Astrocyte (in vitro differentiated cells and primary cell): ENCODE results near the gene C9orf50. TPM values are rescaled to one million over a fixed set of nuclear protein-coding genes. Genes with fewer than 3 reads are reported as not detected.

Experiments
- DNase-seq: peaks from one replicate; pipeline ENCODE4 v3.0.0-alpha.2; 2010; ENCODE audit warnings: low read depth
- FAIRE-seq: peaks from 2 replicates; lab custom pipeline; 2011; peaks lifted over from hg19 to GRCh38; lab: Jason Lieb, UNC
- H2AFZ ChIP-seq: 2 replicates; pipeline ENCODE4 v1.6.0; 2012; ENCODE audit warnings: low read depth, low read length, inconsistent platforms
- H3K27ac ChIP-seq: 2 replicates; pipeline ENCODE4 v1.5.1; 2011; ENCODE audit warnings: low read depth, low read length, inconsistent platforms
- H3K27me3 ChIP-seq: 2 replicates; pipeline ENCODE4 v1.6.0; 2011; ENCODE audit warnings: low read length, inconsistent platforms; ENCODE audit not compliant: insufficient read depth
- H3K36me3 ChIP-seq: 2 replicates; pipeline ENCODE4 v1.5.1; 2011; ENCODE audit warnings: low read length, inconsistent platforms; ENCODE audit not compliant: insufficient read depth
- H3K4me1 ChIP-seq: 2 replicates; pipeline ENCODE4 v1.5.1; 2011; ENCODE audit warnings: low read length, inconsistent platforms; ENCODE audit not compliant: insufficient read depth
- H3K4me2 ChIP-seq: 2 replicates; pipeline ENCODE4 v1.6.0; 2012; ENCODE audit warnings: low read length, inconsistent platforms
- H3K4me3 ChIP-seq: 2 replicates; pipeline ENCODE4 v1.5.1; 2011; ENCODE audit warnings: low read depth, mild to moderate bottlenecking, low read length, inconsistent platforms; ENCODE audit not compliant: insufficient read depth
- H3K79me2 ChIP-seq: 2 replicates; pipeline ENCODE4 v1.6.0; 2012; ENCODE audit warnings: mild to moderate bottlenecking, low read length, inconsistent platforms; ENCODE audit not compliant: insufficient read depth
- H3K9ac ChIP-seq: 2 replicates; pipeline ENCODE4 v1.6.0; 2012; ENCODE audit warnings: mild to moderate bottlenecking, low read length, inconsistent platforms
- H3K9me3 ChIP-seq: 2 replicates; pipeline ENCODE4 v1.5.1; 2012; ENCODE audit warnings: low read depth, mild to moderate bottlenecking, low read length, inconsistent platforms; ENCODE audit not compliant: insufficient read depth
- H4K20me1 ChIP-seq: 2 replicates; pipeline ENCODE4 v1.6.0; 2012; ENCODE audit warnings: low read length, inconsistent platforms; ENCODE audit not compliant: insufficient read depth
- H3K27ac Mint-ChIP-seq: one replicate; pipeline ENCODE4 v1.8.0; 2021; ENCODE audit warnings: mild to moderate bottlenecking, mixed read lengths; ENCODE audit not compliant: unreplicated experiment
- H3K27me3 Mint-ChIP-seq: one replicate; pipeline ENCODE4 v1.8.0; 2021; ENCODE audit warnings: low read depth, mixed read lengths; ENCODE audit not compliant: unreplicated experiment
- H3K36me3 Mint-ChIP-seq: one replicate; pipeline ENCODE4 v1.8.0; 2021; ENCODE audit warnings: low read depth, mixed read lengths; ENCODE audit not compliant: unreplicated experiment
- H3K4me1 Mint-ChIP-seq: one replicate; pipeline ENCODE4 v1.8.0; 2021; ENCODE audit warnings: low read depth, mixed read lengths; ENCODE audit not compliant: unreplicated experiment
- H3K4me3 Mint-ChIP-seq: one replicate; pipeline ENCODE4 v1.8.0; 2021; ENCODE audit warnings: mild to moderate bottlenecking, moderate library complexity, mixed read lengths; ENCODE audit not compliant: unreplicated experiment
- H3K9me3 Mint-ChIP-seq: one replicate; pipeline ENCODE4 v1.8.0; 2021; ENCODE audit warnings: mild to moderate bottlenecking, mixed read lengths; ENCODE audit not compliant: unreplicated experiment
- CTCF ChIP-seq: IDR thresholded peaks from 2 replicates; pipeline ENCODE4 v1.5.1; 2011; ENCODE audit warnings: low read depth, mild to moderate bottlenecking, inconsistent platforms, low read length, moderate library complexity; ENCODE audit not compliant: insufficient read depth
- EZH2 ChIP-seq: IDR thresholded peaks from 2 replicates; pipeline ENCODE4 v1.6.1; 2012; ENCODE audit warnings: mild to moderate bottlenecking, low read length, inconsistent platforms; ENCODE audit not compliant: insufficient read depth
- total RNA-seq: library from RNA; stranded (reverse); gene quantifications from 2 replicates; pipeline ENCODE4 v1.2.1, GENCODE V29; 2021

The C9orf50 gene
- total RNA-seq, 1 donor from 2014 or later = 0.41 TPM

GRCh38 chr9:129609486-129610212 is 11.3 kb downstream of the C9orf50 start:
- Mint-ChIP-seq H3K36me3 (no peaks in the 10 kb centered on the region), H3K27me3 (no peaks in the 10 kb centered on the region), H3K9me3 (peaks cover 2% of the 10 kb centered on the region), H3K4me1 (peaks cover 12% of the 10 kb centered on the region), H3K27ac (peak overlapping the region; percentile 94), H3K4me3 (peak overlapping the region; percentile 82)
- Histone ChIP-seq H3K27me3 (no peaks in the 10 kb centered on the region), H3K9ac (peak overlapping the region; percentile 55), H3K27ac (no peak overlapping the region), H3K4me3 (peak overlapping the region; percentile 39), H4K20me1 (no peaks in the 10 kb centered on the region), H3K79me2 (no peaks in the 10 kb centered on the region), H2AFZ (peak overlapping the region; percentile 80), H3K4me2 (peak overlapping the region; percentile 98), H3K36me3 (no peaks in the 10 kb centered on the region), H3K4me1 (peaks cover 21% of the 10 kb centered on the region), H3K9me3 (no peaks in the 10 kb centered on the region)
- FAIRE-seq = no peak
- TF ChIP-seq CTCF (no peak), EZH2 (no peak)
- DNase-seq = peak; percentile 61

DNA sequence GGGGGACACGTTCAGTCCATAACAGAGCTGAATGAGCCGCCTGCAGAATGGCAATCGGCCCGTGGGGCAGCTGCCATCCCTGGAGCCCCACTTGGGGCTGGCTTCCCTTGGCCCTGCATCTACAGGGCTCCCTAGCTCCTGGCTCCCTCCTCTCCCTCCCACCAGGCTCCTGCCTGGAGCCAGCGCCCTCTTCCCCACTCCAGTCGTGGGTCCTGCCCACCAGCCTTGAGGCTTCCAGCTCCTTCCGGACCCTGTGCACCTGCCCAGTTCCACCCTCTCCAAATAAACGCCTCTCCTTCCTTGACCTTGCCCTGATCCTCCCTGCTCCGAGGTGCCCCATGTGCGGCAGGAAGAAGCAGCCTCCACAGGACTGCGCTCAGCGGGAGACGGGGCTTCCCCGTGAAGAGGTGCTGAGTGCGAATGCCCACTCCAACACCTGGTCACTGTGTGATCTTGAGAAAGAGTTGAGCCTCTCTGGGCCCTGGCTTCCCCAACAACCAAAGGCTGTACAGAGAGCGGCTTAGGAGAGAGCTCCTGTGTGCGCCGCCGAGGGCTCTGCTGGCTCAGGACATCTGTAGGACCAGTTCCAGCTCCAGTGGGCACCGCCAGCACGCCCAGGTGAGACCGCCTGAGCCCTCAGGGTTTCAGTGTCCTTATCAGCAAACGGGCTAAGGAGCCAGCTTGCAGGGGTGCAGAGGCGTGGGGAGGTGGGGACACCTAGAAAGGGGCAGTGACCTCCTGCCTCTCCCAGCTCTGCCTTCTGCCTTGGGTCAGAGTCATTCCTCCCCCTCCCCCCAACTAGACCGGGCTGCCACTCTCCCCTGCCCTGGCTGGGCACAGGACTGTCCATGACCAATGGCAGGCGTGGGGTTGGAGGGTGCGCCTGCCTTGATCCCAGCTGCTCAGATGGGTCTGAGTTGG is 12.1 kb downstream of the C9orf50 start:
- TF ChIP-seq CTCF (no peak), EZH2 (no peak)
- no peak for FAIRE-seq
- H3K9ac ChIP-seq = no peak overlapping the region

More for the DNA sequence above, 12.1 kb downstream of the C9orf50 start:
- Mint-ChIP-seq H3K4me3 (no peak overlapping the region), H3K9me3 (peaks cover 2% of the 10 kb centered on the region), H3K27ac (no peak overlapping the region), H3K36me3 (no peaks in the 10 kb centered on the region), H3K27me3 (no peaks in the 10 kb centered on the region), H3K4me1 (peaks cover 12% of the 10 kb centered on the region)
- H3K9me3 ChIP-seq = no peaks in the 10 kb centered on the region
- no peak overlapping the region for H2AFZ ChIP-seq
- no peaks in the 10 kb centered on the region for H3K36me3 ChIP-seq
- H3K27ac ChIP-seq = no peak overlapping the region
- DNase-seq = no peak
- H3K4me1 ChIP-seq = peaks cover 21% of the 10 kb centered on the region
- H3K79me2 ChIP-seq = no peaks in the 10 kb centered on the region
- no peak overlapping the region for H3K4me2 ChIP-seq
- H3K4me3 ChIP-seq = no peak overlapping the region
- no peaks in the 10 kb centered on the region for H3K27me3 ChIP-seq
- no peaks in the 10 kb centered on the region for H4K20me1 ChIP-seq
